T-helper 2 cell (primary cell): ENCODE measurements around the gene ZNF558.
A peak's percentile ranks its signal among the peaks of the same experiment; 100 is the strongest.

ENCODE experiments used
- DNase-seq, 5 experiments: peaks; one replicate each; pipeline versions ENCODE4 v3.0.0 to v3.0.0-alpha.2; 2012 to 2022
- total RNA-seq, 2 donors: gene quantifications; one replicate each; lab custom pipeline; 2026; lab: John Stamatoyannopoulos, UW

The ZNF558 gene
- 62.5 to 63.9 reads per million in 2 donors for total RNA-seq

- peak; percentile 98 to 100 (median 99) for DNase-seq
These were observed at the start of gene ZNF558, which contains the start of gene MBD3L1 for GRCh38 chr19:8832132-8833021. Gene ZNF558 (minus strand): TSS chr19:8832304. CDS start chr19:8822659, 9,645 bp downstream. Gene MBD3L1 (plus strand): TSS chr19:8832377. CDS start chr19:8842679, 10,302 bp downstream.

GRCh38 chr19:8881512-8881911 is 49.4 kb upstream of the ZNF558 start:
- no peak for DNase-seq

DNA sequence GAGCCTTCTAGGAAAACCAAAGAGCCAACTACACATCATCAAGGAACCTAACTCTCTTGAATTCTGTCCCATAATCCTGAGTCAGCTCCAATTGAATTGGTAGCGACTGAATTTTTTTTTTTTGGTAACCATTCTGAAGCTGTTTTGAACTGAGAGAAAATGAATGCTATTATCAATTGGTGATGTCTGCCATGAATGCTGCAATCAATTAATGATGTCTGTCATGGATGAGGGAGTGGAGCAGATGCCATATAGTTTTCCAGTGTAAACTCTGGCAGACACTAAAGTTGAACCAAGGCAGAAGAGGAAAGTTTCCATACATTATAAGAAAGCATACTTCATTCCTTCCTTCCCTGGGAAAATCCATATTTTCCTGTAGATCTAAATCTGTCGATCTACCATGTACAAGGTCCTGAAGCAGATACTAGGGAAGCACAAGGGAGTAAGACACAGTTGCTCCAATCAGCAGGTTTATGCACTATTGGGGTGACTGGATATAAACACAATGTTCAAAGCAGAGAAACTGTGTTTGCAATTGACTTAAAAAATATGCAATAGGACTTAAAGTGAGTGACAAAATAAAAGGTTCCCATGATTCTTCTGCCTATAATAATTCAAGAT is 48.9 kb upstream of the ZNF558 start:
- no peak for DNase-seq

GRCh38 chr19:8877854-8878705 is 46.0 kb upstream of the ZNF558 start:
- DNase-seq: no peak

GRCh38 chr19:8866344-8866743 is 34.2 kb upstream of the ZNF558 start:
- DNase-seq: no peak

DNA sequence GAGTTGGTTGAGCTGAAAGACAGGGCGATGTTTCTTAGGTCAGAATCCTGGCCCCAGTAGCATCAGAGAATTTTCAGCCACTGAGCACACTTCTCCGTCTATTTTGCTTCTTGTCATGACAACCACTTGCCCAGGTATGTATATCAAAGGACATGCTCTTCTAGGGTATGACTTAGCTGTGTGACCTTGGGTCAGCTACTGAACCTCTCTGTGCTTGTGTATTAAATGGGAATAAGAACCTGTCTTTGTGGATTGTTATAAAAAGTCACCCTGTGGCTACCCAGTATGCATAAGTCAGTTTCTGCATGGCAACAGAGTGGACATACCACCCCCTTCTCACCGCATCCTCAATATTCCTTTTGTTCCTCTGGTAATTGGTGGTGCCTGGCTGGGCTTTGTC is 26.2 kb upstream of the ZNF558 start:
- no peak for DNase-seq

DNA sequence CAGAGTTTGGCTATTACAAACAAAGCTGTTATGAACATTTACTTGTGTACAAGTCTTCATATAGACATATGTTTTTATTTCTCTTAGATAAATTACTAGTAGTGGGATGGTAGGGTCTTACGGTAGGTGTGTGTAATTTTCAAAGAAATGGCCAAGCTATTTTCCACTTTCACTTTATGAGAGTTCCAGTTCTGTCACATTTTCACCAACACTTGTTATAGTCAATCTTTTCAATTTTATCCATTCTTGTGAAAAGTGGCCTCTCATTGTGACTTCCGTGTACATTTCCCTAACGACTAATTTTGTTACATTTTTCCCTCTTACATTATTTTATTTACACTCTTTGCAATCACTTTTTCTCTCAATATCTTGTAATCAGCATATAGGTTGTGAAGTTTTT is 18.4 kb upstream of the ZNF558 start:
- no peak for DNase-seq

DNA sequence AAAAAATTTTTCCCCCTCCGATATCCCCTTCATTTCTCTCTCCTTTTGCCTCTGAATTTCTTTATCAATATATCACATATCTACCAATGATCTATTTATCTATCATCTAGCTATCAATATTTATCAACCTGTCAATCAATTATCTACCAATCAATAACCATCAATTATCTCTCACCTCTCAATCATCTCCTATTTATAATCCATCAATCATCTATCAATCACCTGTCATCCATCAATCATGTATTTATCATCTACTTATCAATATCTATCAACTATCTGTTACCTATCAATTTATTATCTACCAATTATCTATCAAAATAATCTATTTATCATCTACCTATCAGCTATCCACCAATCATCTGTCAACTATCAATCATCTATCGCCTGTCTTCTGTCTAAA is 17.1 kb upstream of the ZNF558 start:
- DNase-seq: no peak

DNA sequence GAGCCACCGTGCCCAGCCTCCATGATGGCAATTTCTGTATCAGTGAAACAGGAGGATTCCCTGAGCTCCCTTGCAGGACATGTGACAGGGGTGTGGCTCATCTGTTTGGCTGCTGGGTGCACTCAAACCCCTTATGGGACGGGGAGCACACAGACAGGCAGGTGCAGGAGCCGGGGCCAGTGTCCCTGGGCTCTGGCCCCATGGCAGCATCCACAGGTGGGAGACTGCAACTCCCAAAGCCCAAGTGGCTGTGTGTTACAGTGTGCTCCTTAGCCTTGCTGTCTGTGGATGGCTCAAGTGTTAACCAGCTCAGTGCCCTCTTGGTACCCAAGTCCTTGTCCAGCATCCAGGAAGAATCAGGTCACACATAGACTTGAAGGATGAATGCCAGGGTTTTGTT is 14.7 kb upstream of the ZNF558 start:
- no peak for DNase-seq

DNA sequence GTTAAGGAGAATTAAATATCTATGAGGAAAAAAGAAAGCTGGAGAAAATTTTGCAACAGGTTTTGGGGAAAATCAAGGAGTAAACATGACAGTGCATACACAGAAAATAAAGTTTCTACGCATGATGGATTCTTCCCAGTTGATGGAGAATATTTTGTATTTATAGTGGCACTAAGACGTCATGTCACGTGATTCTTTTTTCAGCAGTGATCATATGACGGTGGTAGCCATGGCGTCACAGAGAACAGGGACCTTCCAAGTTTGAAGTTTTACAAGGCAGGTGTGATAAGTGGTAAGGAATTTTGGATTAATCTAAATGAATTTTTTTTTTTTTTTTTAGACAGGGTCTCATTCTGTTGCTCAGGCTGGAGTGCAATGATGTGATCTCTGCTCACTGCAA is 8.6 kb upstream of the ZNF558 start:
- DNase-seq: no peak

GRCh38 chr19:8835877-8836276 is 3.8 kb upstream of the ZNF558 start:
- DNase-seq: no peak

DNA sequence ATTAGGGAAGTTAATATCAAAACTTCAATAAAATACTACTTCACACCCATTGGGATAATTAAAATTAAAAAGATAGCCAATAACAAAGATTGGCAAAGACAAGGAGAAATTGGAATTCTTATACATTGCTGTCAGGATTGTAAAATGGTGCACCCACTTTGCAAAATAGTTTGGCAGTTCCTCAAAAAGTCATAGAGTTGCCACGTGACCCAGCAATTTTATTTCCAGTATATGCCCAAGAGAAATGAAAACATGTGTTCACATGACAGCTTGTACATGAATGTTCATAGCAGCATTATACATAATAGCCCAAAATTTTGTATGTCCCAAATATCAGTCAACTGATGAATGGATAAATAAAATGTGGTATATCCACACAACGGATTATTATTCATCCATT is 3.3 kb upstream of the ZNF558 start:
- DNase-seq: no peak

- DNase-seq: no peak
These were observed 322 bp downstream of the ZNF558 start for GRCh38 chr19:8831832-8832131.

DNA sequence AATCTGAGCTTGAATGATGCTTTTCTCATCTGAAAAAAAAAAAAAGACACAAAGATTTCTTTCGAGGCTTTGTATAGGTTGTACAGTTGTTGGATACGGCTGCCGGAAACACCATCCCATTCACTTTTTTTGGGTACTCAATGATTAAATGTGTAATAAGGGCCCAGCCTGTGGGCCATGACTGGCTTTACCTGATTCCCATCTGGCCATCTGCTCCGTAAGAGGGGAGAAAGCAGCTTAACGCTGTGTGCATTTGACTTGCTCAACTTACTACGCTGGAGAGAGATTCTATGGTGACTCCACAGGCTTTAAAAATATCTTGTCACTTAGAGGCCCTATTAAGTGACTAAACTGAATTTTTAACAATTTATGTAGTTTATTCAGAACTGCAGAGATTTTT is 731 bp downstream of the ZNF558 start:
- no peak for DNase-seq

DNA sequence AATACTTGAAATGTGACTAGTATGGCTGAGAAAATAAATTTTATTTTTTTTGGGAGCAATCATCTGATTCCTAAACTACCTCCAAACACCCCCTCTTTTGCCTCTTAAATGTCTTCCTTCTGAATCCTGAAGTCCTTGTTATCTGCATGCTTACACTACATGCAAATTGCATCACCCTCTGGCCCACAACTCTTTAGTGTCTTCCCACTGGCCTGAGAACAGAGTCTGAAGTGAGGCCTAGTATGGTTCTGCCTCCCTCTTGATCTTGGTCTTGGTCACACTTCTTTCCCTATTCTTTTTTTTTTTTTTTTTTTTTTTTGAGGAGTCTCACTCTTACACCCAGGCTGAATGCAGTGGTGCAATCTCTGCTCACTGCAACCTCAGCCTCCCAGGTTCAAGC is 4.8 kb downstream of the ZNF558 start:
- no peak for DNase-seq

DNA sequence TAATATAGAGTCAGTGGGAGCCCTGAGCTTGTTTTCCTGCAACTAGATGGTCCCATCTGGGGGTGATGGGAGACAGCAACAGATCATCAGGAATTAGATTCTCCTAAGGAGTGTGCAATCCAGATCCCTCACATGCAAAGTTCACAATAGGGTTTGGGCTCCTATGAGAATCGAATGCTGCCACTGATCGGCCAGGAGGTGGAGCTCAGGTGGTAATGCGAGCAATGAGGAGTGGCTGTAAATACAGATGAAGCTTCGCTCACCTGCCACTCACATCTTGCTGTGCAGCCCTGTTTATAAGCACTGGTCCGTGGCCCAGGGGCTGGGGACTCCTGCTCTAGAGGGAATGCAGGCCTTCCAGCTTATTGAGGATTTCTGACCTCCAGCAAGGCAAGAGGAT is 5.7 kb downstream of the ZNF558 start:
- DNase-seq: no peak

- no peak for DNase-seq
These were observed 10.3 kb downstream of the ZNF558 start for GRCh38 chr19:8821748-8822241.

DNA sequence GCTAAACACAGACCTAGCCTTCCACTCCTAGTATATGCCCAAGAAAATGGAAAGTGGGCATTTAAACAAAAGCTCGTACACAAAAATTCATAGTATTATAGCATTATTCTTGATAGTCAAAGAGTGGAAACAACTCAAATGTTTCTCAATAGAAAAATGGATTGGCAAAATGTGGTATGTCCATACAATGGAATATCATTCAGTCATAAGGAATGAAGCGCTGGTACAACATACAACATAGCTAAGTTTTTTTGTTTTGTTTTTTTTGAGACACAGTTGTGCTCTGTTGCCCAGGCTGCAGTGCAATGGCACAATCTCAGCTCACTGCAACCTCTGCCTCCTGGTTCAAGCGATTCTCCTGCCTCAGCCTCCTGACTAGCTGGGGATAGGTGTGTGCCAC is 11.9 kb downstream of the ZNF558 start:
- no peak for DNase-seq

GRCh38 chr19:8815780-8816179 is 16.3 kb downstream of the ZNF558 start:
- no peak for DNase-seq

DNA sequence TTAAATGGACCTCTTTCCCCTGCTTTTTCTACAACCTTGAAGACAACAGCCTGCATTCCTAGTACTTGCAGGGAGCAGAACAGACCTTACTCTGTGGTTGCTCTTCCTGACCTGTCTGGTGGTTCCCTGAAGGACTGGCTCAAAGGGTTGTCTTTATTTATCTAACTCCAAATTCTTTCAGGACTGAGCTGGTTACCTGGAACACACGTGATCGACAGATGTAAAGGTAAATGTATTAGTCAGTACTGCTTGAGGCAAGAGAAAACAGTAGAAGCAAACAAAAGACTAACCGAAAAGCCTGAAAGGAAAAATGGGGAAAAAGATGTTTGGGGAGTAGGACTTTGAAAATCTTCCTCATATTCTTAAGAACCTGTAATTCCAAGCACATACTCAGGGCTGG is 17.9 kb downstream of the ZNF558 start:
- DNase-seq: no peak

DNA sequence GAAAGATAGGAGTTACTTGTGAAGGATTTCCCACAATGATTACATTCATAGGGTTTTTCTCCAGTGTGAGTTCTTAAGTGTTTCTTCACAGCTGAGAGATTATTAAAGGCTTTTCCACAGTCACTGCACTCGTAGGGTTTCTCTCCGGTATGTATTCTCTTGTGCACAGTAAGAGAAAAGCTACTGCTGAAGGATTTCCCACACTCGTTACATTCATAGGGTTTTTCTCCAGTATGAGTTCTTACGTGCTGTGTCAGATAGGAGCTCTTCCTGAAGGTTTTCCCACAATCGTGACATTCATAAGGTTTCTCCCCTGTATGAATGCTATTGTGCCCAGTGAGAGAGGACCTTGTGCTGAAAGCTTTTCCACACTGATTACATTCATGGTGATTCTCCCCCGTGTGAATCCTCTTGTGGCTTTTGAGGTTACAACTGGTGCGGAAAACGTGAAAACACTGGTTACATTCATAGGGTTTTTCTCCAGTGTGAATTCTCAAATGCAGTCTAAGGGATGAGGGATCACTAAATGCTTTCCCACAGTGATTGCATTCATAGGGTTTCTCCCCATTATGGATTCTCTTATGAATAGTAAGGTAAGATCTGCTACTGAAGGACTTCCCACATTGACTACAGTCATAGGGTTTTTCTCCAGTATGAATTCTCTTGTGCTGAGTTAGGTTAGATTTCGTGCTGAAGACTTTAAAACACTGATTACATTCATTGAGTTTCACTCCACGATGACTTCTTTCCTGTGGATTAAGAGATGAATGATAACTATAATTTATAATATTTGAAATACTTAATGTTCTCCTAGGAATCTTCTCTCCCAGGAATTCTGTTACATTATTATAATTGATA is 20.6 kb downstream of the ZNF558 start:
- DNase-seq: peak in 1 of 5 experiments; percentile 21

- no peak for DNase-seq
These were observed 25.4 kb downstream of the ZNF558 start for GRCh38 chr19:8806661-8807060.
